Measurements from ENCODE around the gene SMIM45.
A peak's percentile ranks its signal among the peaks of the same experiment; 100 is the strongest.

SMIM45 gene

GRCh38 chr22:41923595-41924276 lies 28.2 kb upstream of the SMIM45 start:
- no peak for DNase-seq (ENCODE audit: low read depth)
- no peak for TF ChIP-seq CTCF (conservative IDR thresholded peaks at IDR 0.05; ENCODE audit: low read depth, low read length)
- H3K4me3 ChIP-seq (ENCODE audit: low read depth, low read length): no peak overlapping the region

- peak; percentile 60 for TF ChIP-seq CTCF (conservative IDR thresholded peaks at IDR 0.05; ENCODE audit: low read depth, low read length)
- DNase-seq (ENCODE audit: low read depth): peak; percentile 40
- H3K4me3 ChIP-seq (ENCODE audit: low read depth, low read length): peak overlapping the region; percentile 36
These were observed 26.0 kb upstream of the SMIM45 start for GRCh38 chr22:41925783-41926460.

- no peak for TF ChIP-seq CTCF (conservative IDR thresholded peaks at IDR 0.05; ENCODE audit: low read depth, low read length)
- H3K4me3 ChIP-seq (ENCODE audit: low read depth, low read length): no peak overlapping the region
- DNase-seq (ENCODE audit: low read depth): no peak
These were observed 24.1 kb upstream of the SMIM45 start for GRCh38 chr22:41927813-41928212.

- H3K4me3 ChIP-seq (ENCODE audit: low read depth, low read length): no peak overlapping the region
- TF ChIP-seq CTCF (conservative IDR thresholded peaks at IDR 0.05; ENCODE audit: low read depth, low read length): no peak
These were observed 23.1 kb upstream of the SMIM45 start for GRCh38 chr22:41928593-41929417.

GRCh38 chr22:41929418-41929810 lies 22.5 kb upstream of the SMIM45 start:
- H3K4me3 ChIP-seq (ENCODE audit: low read depth, low read length): no peak overlapping the region
- no peak for DNase-seq (ENCODE audit: low read depth)
- no peak for TF ChIP-seq CTCF (conservative IDR thresholded peaks at IDR 0.05; ENCODE audit: low read depth, low read length)

More at GRCh38 chr22:41928593-41929417, 23.1 kb upstream of the SMIM45 start:
- DNase-seq (ENCODE audit: low read depth): no peak

- TF ChIP-seq CTCF (conservative IDR thresholded peaks at IDR 0.05; ENCODE audit: low read depth, low read length): no peak
- DNase-seq (ENCODE audit: low read depth): no peak
- H3K4me3 ChIP-seq (ENCODE audit: low read depth, low read length): no peak overlapping the region
These were observed 20.2 kb upstream of the SMIM45 start for GRCh38 chr22:41931701-41932269.

Data from choroid plexus epithelial cell (primary cell).